ENCODE measurements around the gene VEGFA.

DNA sequence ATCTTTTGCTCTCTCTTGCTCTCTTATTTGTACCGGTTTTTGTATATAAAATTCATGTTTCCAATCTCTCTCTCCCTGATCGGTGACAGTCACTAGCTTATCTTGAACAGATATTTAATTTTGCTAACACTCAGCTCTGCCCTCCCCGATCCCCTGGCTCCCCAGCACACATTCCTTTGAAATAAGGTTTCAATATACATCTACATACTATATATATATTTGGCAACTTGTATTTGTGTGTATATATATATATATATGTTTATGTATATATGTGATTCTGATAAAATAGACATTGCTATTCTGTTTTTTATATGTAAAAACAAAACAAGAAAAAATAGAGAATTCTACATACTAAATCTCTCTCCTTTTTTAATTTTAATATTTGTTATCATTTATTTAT, 15.9 kb downstream of the VEGFA start:
- TF ChIP-seq EZH2 (IDR thresholded peaks at IDR 0.05; ENCODE audit: borderline replicate concordance, low read depth, low read length, poor library complexity, severe bottlenecking) (no peak), CTCF (conservative IDR thresholded peaks at IDR 0.05; ENCODE audit: low read depth, low read length) (no peak)

All from A673 (cell line).